Thyroid gland (tissue), 4 donors: ENCODE results near the gene PRTFDC1. TPM values are rescaled to one million over a fixed set of nuclear protein-coding genes. Genes with fewer than 3 reads are reported as not detected.

Experiments
- DNase-seq, 2 donors: peaks; one replicate each; pipeline ENCODE4 v3.0.0-alpha.2; 2019
- H3K27ac ChIP-seq, 3 donors: fragments of 200-600 bp; sonication (generic); 1 replicate in 2 of 3; 2 replicates in 1 of 3; pipeline ENCODE4 v1.5.1; 2016 to 2019; ENCODE audit warnings: mild to moderate bottlenecking in 1 of 3, moderate library complexity in 1 of 3
- H3K27me3 ChIP-seq: fragments of 200-600 bp; sonication (generic); one replicate; pipeline ENCODE4 v1.5.1; 2019
- H3K36me3 ChIP-seq, 2 donors: fragments of 200-600 bp; sonication (generic); one replicate each; pipeline ENCODE4 v1.5.1; 2016 to 2019
- H3K4me1 ChIP-seq, 2 donors: fragments of 200-600 bp; sonication (generic); one replicate each; pipeline ENCODE4 v1.5.1; 2017 to 2019
- H3K4me3 ChIP-seq, 3 donors: fragments of 200-600 bp; sonication (generic); replicated peaks in 1 of 3; 1 replicate in 2 of 3; 2 replicates in 1 of 3; pipeline ENCODE4 v1.5.1; 2016; ENCODE audit warnings: mild to moderate bottlenecking in 1 of 3
- H3K9me3 ChIP-seq: fragments of 200-600 bp; sonication (generic); one replicate; pipeline ENCODE4 v1.5.1; 2017
- POLR2A ChIP-seq, 2 donors: fragments of 450-650 bp; IDR thresholded peaks; one replicate each; pipeline ENCODE4 v1.6.1; 2017; ENCODE audit warnings: antibody characterized with exemption in 2 of 2, mild to moderate bottlenecking in 2 of 2, moderate library complexity in 1 of 2
- WGBS, 2 donors: methylation state at CpG; one replicate each; pipeline ENCODE4 v1.1.5; 2017; 5-methylcytosine and 5-hydroxymethylcytosine counted together
- intact Hi-C: fragments of 100-400 bp; cut with DNase I; formaldehyde crosslinking; loops from one replicate; pipeline ENCODE4 v1.15.1; 2023
- total RNA-seq, 4 donors: library from RNA; depleted of rRNA; stranded (reverse); fragments of >200 nt; gene quantifications; one replicate each; pipeline ENCODE4 v1.2.3, GENCODE V29; 2016
- TF ChIP-seq, protein P1 (sequence below), 6 experiments: fragments of 200-600 bp in 3 of 6; fragments of 450-650 bp in 3 of 6; sonication (generic) in 3 of 6; IDR thresholded peaks; one replicate each; pipeline ENCODE4 v1.5.1; 2016 to 2019; ENCODE audit warnings: antibody characterized with exemption in 6 of 6, mild to moderate bottlenecking in 2 of 6, inconsistent platforms in 1 of 6, moderate library complexity in 1 of 6

The PRTFDC1 gene
- total RNA-seq, 4 donors from 2014 or later: 2.9 to 8.7 (median 5.6) TPM

DNA sequence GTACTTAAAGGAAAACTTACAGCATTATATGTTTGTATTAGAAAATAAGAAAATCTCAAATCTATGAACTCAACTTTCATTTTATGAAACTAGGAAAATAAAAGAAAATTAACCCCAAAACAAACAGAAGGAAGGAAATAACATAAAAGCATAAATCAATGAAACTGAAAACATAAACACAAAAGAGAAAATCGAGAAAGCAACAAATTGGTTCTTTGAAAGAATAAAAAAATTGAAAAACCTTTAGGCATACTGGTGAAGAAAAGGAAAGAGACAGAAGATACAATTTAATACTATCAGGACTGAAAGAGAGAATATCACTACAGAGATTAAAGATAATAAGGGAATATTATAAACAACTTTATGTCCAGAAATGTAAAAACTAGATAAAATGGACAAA lies 21.2 kb downstream of the PRTFDC1 start:
- no peak for DNase-seq
- no peak overlapping the region for H3K27ac ChIP-seq
- no peaks in the 10 kb centered on the region for H3K36me3 ChIP-seq
- TF ChIP-seq POLR2A (IDR thresholded peaks at IDR 0.05): no peak
- TF ChIP-seq, protein P1, sequence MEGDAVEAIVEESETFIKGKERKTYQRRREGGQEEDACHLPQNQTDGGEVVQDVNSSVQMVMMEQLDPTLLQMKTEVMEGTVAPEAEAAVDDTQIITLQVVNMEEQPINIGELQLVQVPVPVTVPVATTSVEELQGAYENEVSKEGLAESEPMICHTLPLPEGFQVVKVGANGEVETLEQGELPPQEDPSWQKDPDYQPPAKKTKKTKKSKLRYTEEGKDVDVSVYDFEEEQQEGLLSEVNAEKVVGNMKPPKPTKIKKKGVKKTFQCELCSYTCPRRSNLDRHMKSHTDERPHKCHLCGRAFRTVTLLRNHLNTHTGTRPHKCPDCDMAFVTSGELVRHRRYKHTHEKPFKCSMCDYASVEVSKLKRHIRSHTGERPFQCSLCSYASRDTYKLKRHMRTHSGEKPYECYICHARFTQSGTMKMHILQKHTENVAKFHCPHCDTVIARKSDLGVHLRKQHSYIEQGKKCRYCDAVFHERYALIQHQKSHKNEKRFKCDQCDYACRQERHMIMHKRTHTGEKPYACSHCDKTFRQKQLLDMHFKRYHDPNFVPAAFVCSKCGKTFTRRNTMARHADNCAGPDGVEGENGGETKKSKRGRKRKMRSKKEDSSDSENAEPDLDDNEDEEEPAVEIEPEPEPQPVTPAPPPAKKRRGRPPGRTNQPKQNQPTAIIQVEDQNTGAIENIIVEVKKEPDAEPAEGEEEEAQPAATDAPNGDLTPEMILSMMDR (IDR thresholded peaks at IDR 0.05): no peak
- H3K4me1 ChIP-seq: peaks cover 8 to 12% of the 10 kb centered on the region in 2 donors
- no peaks in the 10 kb centered on the region for H3K27me3 ChIP-seq
- 98 to 100% methylated on average over 1 of the region's 1 CpG for WGBS, 2 donors
- intact Hi-C loops: no loop called here
- H3K9me3 ChIP-seq: no peaks in the 10 kb centered on the region
- H3K4me3 ChIP-seq: no peak overlapping the region

DNA sequence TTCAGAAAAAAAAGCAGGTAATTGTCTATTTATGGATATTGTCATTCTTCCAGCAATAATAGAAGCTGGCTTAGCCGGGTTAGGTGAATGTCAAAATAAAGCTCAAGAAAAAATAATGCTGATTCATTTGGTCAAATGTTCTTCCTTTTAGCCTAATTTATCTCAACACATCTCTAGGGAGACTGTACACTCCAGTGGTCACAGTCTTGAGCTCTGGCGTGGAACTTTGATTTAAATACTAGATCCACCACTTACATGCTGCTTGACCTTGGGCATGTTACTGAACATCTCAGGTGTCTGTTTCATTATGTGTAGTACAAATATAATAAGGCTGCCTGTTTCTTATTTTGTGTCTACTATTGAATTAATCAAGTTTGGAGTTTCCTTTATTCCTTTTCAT lies 22.0 kb downstream of the PRTFDC1 start:
- Histone ChIP-seq H3K27ac (peak overlapping the region; percentile 8 to 65 (median 56)), H3K27me3 (no peaks in the 10 kb centered on the region), H3K4me1 (peaks cover 8 to 12% of the 10 kb centered on the region in 2 donors), H3K9me3 (no peaks in the 10 kb centered on the region), H3K36me3 (no peaks in the 10 kb centered on the region), H3K4me3 (no peak overlapping the region)
- TF ChIP-seq POLR2A (IDR thresholded peaks at IDR 0.05): no peak
- TF ChIP-seq, protein P1 (IDR thresholded peaks at IDR 0.05): no peak
- peak; percentile 23 to 65 for DNase-seq
- intact Hi-C loops: no loop called here
- WGBS, 2 donors: 25 to 34% methylated on average over 2 of the region's 2 CpGs

DNA sequence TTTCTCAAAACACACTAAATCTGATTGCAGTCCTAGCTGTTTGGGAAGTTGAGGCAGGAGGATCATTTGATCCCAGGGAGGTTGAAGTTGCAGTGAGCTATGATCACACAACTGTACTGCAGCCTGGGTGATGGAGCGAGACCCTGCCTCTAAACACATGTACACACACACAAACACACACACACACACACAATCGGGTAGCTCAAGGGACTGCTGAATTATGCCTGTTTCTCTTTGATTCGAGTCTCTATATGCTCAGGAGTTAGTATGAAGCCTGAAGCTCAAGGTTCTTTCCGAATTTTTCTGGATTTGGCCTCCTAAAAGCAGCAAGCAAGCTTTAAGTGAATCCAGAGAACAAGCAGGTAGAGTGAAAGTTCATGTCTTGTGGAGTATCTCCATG lies 22.5 kb downstream of the PRTFDC1 start:
- Histone ChIP-seq H3K27ac (peak overlapping the region; percentile 8 to 65 (median 56)), H3K4me1 (peaks cover 8 to 12% of the 10 kb centered on the region in 2 donors), H3K36me3 (no peaks in the 10 kb centered on the region), H3K4me3 (no peak overlapping the region), H3K9me3 (no peaks in the 10 kb centered on the region), H3K27me3 (no peaks in the 10 kb centered on the region)
- TF ChIP-seq, protein P1 (IDR thresholded peaks at IDR 0.05): no peak
- TF ChIP-seq POLR2A (IDR thresholded peaks at IDR 0.05): no peak
- 72 to 78% methylated on average over 4 of the region's 4 CpGs for WGBS, 2 donors
- intact Hi-C loops: no loop called here
- DNase-seq: no peak

DNA sequence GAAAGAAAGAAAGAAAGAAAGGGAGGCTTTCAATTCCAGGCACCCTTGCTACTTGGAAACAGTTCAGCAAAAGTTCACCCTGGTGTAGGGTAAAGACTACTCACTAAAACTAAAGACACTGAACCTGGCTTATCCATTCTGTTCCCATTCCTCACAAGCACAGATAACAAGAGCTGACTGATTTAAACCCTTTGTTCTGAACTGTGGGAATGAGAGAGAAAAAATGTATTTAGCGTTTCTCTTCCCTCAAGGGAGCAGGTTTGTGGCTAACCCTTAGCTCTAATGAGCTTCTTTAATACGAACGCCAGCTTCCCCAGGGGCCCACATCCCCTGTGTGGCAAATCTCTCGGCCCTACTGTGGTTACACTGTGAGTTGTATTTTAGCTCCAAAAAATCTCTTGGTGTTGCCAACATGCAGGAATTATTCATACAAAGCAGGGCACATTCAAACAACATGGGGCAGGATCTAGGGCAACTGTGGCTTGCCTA lies 23.3 kb downstream of the PRTFDC1 start:
- WGBS, 2 donors: 61 to 71% methylated on average over 4 of the region's 4 CpGs
- Histone ChIP-seq H3K27me3 (no peaks in the 10 kb centered on the region), H3K36me3 (no peaks in the 10 kb centered on the region), H3K9me3 (no peaks in the 10 kb centered on the region), H3K4me1 (peaks cover 8 to 12% of the 10 kb centered on the region in 2 donors), H3K27ac (no peak overlapping the region), H3K4me3 (no peak overlapping the region)
- no peak for DNase-seq
- no peak for TF ChIP-seq POLR2A (IDR thresholded peaks at IDR 0.05)
- TF ChIP-seq, protein P1 (IDR thresholded peaks at IDR 0.05): no peak
- intact Hi-C loops: no loop called here

DNA sequence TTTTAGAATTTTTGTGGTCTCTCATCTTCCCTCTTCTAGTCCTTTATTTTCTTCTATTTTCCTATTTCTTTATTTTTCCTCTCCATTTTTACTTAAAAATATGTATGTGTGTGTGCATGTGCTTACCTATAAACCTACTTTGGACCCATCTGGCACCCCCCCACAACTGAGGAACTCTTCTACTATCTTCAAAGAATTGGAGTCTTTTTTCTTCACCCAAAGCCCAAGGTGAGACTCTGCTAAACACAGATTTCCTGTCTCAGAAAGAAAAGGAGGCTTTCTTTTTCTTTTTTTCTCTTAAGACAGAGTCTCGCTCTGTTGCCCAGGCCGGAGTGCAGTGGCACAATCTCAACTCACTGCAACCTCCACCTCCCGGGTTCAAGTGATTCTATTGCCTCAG lies 24.2 kb downstream of the PRTFDC1 start:
- DNase-seq: no peak
- no peak for TF ChIP-seq POLR2A (IDR thresholded peaks at IDR 0.05)
- TF ChIP-seq, protein P1 (IDR thresholded peaks at IDR 0.05): no peak
- Histone ChIP-seq H3K27me3 (no peaks in the 10 kb centered on the region), H3K4me1 (peaks cover 8 to 12% of the 10 kb centered on the region in 2 donors), H3K36me3 (no peaks in the 10 kb centered on the region), H3K27ac (no peak overlapping the region), H3K4me3 (no peak overlapping the region), H3K9me3 (no peaks in the 10 kb centered on the region)
- WGBS, 2 donors: 75 to 96% methylated on average over 3 of the region's 3 CpGs
- intact Hi-C loops: no loop called here
